GM10248 (cell line): Measurements from ENCODE around the gene AP1S1.
"Not testable (repeated sequence)": the region's sequence is repeated elsewhere in the genome, so short reads cannot be mapped to it uniquely, and the experiment has no call there.

Source experiments
- CTCF ChIA-PET: fragments of 300-600 bp; sonication (Branson Sonifier 250); formaldehyde crosslinking; extraction: SDS; loops from one replicate; lab custom pipeline; 2021; ENCODE audit warnings: antibody characterized with exemption; lab: Yijun Ruan, JAX
- POLR2A ChIA-PET: fragments of 350-650 bp; sonication (Branson Sonifier 250); formaldehyde crosslinking; extraction: SDS; loops from one replicate; lab custom pipeline; 2020; ENCODE audit warnings: antibody characterized with exemption; lab: Yijun Ruan, JAX
- DNase-seq: peaks from one replicate; pipeline ENCODE4 v3.0.0; 2012; ENCODE audit errors: extremely low spot score
- TF ChIP-seq, protein P1 (sequence below): IDR thresholded peaks from 2 replicates; pipeline ENCODE4 v1.5.1; 2012; ENCODE audit warnings: mild to moderate bottlenecking, low read depth; ENCODE audit errors: extremely low read depth, missing control alignments, control extremely low read depth

Gene AP1S1

DNA sequence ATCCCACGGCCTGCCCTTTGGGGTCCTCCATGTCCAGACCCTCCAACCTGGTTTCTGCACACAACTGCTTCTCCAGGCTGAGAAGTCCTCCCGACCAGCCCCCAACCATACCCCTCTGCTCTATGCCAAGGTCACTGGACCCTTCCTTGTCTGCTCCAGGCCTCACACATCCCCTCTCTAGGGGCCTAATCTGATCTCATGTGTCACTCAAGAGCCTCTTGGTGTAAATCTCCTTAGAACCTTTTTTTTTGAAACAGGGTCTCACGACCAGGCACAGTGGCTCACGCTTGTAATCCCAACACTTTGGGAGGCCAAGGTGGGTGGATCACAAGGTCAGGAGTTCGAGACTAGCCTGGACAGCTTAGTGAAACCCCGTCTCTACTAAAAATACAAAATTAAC, 44.9 kb upstream of the AP1S1 start:
- no peak for DNase-seq
- TF ChIP-seq, protein P1, sequence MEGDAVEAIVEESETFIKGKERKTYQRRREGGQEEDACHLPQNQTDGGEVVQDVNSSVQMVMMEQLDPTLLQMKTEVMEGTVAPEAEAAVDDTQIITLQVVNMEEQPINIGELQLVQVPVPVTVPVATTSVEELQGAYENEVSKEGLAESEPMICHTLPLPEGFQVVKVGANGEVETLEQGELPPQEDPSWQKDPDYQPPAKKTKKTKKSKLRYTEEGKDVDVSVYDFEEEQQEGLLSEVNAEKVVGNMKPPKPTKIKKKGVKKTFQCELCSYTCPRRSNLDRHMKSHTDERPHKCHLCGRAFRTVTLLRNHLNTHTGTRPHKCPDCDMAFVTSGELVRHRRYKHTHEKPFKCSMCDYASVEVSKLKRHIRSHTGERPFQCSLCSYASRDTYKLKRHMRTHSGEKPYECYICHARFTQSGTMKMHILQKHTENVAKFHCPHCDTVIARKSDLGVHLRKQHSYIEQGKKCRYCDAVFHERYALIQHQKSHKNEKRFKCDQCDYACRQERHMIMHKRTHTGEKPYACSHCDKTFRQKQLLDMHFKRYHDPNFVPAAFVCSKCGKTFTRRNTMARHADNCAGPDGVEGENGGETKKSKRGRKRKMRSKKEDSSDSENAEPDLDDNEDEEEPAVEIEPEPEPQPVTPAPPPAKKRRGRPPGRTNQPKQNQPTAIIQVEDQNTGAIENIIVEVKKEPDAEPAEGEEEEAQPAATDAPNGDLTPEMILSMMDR: no peak
- POLR2A ChIA-PET: no interaction called here
- CTCF ChIA-PET: interaction anchor here (1.0 to 5.7 kb wide), 7 partner anchors 8 to 135 kb away, joined by 3 to 24 read pairs (median 4); partner anchors contain the start of gene SERPINE1

DNA sequence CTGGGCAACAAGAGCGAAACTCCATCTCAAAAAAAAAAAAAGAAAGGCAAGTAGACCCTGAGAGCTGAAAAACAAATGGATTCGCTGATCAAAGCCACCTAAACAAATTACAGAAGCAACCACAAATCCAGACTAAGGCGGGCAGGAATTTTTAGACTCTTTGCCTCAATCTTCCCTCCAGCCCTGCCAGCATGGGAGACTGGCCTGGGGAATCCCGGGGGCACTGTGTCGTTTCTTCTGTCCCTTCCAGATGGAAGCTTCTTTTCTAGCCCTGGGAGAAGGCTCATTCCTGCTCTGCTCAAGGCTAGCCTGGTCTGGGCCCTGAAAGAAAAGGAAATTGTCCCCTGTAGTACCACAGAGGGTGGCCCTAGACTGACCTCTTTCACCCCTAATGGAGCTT, 43.0 kb upstream of the AP1S1 start:
- ChIA-PET POLR2A (no interaction called here), CTCF (interaction anchor here (1.2 to 5.7 kb wide), 5 partner anchors 9 to 34 kb away, joined by 3 to 24 read pairs (median 6); partner anchors contain the start of gene SERPINE1)
- no peak for DNase-seq
- TF ChIP-seq, protein P1: no peak

DNA sequence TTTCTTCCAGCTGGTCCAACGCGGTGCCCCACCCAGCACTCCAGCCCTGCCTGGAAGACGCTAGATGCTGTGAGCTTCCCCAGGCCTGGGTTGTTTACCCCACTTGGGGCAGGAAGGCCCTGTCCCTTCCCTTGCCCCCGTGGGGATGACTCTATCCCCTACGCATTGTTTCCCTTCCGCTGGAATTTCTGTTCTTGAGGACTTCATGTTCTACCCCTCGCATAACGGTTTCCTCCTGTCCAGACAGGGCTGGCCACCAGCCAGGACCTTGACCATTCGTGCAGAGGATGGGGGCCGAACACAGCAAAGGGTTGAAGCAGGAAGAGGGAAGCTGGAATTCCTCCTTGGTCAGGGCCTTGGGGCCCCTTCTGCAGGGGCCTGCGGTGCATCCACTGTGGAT, 42.0 kb upstream of the AP1S1 start:
- DNase-seq: no peak
- CTCF ChIA-PET: interaction anchor here (0.9 to 5.7 kb wide), 5 partner anchors 14 to 35 kb away, joined by 3 to 24 read pairs (median 6); partner anchors contain the start of gene SERPINE1
- POLR2A ChIA-PET: no interaction called here
- TF ChIP-seq, protein P1: no peak

DNA sequence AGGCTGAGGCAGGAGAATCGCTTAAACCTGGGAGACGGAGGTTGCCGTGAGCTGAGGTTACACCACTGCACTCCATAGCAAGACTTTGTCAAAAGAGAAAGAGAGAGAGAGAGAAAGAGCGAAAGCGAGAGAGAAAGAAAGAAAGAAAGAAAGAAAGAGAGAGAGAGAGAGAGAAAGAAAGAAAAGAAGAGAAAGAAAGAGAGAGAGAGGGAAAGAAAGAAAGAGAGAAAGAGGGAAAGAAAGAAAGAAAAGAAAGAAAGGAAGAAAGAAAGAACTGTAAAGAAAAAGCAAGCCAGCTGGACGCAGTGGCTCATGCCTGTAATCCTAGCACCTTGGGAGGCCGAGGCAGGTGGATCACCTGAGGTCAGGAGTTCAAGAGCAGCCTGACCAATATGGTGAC, 41.1 kb upstream of the AP1S1 start:
- not testable (repeated sequence) for DNase-seq
- POLR2A ChIA-PET: interaction anchor here (0.6 kb wide), 2 partner anchors 11 to 16 kb away, joined by 6 to 9 read pairs; no protein-coding TSS in a partner anchor
- CTCF ChIA-PET: interaction anchor here (0.9 to 2.6 kb wide), 3 partner anchors 16 to 36 kb away, joined by 3 to 13 read pairs (median 5); no protein-coding TSS in a partner anchor

DNA sequence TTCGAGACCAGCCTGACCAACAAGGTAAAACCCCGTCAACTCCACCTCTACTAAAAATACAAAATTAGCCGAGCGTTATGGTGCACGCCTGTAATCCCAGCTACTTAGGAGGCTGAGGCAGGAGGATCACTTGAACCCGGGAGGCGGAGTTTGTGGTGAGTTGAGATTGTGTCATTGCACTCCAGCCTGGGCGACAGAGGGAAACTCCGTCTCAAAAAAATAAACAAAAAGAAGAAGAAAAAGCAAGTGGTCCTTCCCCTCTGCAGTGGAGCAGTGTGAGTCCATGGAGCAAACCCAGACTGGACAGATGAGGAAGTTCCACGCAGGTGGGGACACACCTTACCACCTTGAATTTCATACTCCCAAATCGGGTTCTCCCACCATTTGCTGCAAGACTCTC, 40.4 kb upstream of the AP1S1 start:
- no peak for DNase-seq
- POLR2A ChIA-PET: no interaction called here
- CTCF ChIA-PET: interaction anchor here (0.9 to 2.6 kb wide), 3 partner anchors 17 to 36 kb away, joined by 3 to 13 read pairs (median 5); no protein-coding TSS in a partner anchor
- TF ChIP-seq, protein P1: no peak

DNA sequence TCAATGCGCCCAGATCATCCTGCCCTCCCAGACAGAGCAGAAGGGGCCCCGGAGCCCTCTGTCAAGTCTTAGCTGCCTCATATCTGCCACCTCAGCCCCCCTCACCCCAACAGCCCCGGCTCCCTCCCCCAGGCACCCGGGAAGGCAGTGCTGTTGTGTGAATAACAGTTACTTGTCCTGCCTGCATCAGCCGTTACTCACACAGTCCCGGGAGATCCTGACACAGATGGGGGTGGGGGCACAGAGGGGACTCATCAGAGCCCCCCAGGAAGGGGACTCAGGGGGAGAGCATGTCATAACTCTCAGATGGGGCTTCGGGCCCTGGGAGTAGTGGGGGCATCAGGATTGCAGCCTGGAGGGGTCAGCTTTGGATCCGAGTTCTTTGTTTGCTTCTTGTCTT, 39.8 kb upstream of the AP1S1 start:
- POLR2A ChIA-PET: no interaction called here
- TF ChIP-seq, protein P1: no peak
- CTCF ChIA-PET: interaction anchor here (1.2 to 2.6 kb wide), 3 partner anchors 18 to 29 kb away, joined by 5 to 13 read pairs (median 5); no protein-coding TSS in a partner anchor
- DNase-seq: no peak

DNA sequence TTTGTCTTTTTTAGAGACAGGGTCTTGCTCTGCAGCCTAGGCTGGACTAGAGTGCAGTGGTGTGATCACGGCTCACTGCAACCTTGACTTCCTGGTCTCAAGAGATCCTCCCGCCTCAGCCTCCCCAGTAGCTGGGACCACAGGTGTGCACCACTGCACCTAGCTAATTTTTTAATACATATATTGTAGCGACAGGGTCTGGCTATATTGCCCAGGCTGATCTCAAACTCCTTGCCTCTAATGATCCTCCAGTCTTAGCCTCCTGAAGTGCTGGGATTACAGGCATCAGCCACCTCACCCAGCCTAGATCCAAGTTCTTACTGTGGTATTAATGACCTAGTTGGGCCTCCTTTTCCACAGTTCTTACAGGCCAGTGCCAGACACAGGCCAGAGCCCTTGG, 39.1 kb upstream of the AP1S1 start:
- TF ChIP-seq, protein P1: no peak
- DNase-seq: no peak
- CTCF ChIA-PET: interaction anchor here (1.2 to 2.6 kb wide), 2 partner anchors 20 to 28 kb away, joined by 5 to 13 read pairs; no protein-coding TSS in a partner anchor
- POLR2A ChIA-PET: no interaction called here
